Measurements from ENCODE around the gene GRM1. TPM values are rescaled to one million over a fixed set of nuclear protein-coding genes. Genes with fewer than 3 reads are reported as not detected.

Gene GRM1
- total RNA-seq, 1 donor from 2014 or later, result 0.39 TPM

DNA sequence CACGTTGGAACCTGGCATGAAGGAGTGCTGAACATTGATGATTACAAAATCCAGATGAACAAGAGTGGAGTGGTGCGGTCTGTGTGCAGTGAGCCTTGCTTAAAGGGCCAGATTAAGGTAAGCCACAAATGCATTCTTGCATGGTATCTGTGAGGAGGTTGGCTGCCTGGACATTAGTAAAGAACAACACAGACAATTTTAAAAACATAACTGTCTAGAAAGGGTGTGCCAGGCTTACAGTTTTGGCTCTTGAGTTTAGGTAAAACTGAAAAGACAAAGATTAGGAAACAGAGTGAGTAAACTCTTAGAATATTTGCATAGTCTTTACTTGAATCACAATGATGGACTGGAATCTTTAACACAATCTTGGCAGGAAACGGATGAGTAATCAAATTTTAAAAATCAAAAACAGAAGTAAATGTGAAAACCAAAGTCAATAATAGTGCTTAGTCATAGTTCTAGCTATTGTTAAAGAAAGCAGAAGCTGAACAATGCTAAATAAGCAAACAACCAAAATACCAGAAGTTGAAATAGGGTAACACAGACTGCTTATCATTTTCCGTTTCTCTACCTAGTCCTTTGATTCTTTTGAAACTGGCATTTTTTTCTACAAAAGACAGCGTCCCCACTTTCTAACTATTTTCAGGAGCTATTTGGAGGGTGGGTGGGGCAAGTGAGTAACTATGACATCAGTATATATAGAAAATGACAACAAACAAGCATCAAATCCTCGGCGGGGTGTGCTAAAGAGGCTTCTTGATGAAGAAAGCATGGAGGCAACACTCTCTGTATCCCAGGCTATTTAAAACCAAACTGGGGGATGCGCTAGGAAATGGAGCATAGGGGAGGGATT is 328.9 kb downstream of the GRM1 start:
- TF ChIP-seq, protein P1, sequence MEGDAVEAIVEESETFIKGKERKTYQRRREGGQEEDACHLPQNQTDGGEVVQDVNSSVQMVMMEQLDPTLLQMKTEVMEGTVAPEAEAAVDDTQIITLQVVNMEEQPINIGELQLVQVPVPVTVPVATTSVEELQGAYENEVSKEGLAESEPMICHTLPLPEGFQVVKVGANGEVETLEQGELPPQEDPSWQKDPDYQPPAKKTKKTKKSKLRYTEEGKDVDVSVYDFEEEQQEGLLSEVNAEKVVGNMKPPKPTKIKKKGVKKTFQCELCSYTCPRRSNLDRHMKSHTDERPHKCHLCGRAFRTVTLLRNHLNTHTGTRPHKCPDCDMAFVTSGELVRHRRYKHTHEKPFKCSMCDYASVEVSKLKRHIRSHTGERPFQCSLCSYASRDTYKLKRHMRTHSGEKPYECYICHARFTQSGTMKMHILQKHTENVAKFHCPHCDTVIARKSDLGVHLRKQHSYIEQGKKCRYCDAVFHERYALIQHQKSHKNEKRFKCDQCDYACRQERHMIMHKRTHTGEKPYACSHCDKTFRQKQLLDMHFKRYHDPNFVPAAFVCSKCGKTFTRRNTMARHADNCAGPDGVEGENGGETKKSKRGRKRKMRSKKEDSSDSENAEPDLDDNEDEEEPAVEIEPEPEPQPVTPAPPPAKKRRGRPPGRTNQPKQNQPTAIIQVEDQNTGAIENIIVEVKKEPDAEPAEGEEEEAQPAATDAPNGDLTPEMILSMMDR (conservative IDR thresholded peaks at IDR 0.05), result no peak
- Mint-ChIP-seq H3K9me3 (no peaks in the 10 kb centered on the region), H3K27ac (no peak overlapping the region), H3K27me3 (no peaks in the 10 kb centered on the region), H3K36me3 (no peaks in the 10 kb centered on the region), H3K4me3 (no peak overlapping the region), H3K4me1 (ENCODE audit: unreplicated experiment) (no peaks in the 10 kb centered on the region)
- DNase-seq (ENCODE audit: extremely low spot score, unreplicated experiment), result no peak

DNA sequence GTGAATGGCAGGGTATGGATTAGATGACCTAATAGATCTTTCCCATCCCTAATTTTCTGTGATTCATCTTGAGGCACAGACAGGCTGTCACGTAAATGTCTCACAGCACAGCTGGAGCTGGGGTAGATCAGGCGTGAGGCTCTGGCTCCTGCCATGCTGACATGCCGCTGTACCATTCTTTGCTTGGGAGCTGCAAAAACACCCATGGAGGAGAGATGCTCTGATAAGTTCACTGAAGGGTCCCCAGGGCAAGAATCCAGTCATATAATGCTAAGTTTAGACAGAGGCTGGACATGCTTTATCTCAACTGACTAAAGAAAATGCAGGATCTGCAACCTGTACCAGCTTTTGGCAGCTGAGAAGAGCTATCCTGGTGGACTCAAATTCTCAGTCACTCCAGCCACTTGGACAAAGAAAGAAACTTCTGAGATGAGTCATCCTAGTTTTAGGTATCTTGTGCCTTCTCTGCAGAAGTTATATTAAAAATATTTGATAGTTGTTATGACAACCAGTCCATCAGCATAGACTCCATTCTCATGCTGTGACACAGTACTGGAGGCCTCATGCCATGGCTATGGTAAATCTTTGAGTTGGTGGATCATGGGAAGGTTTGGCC is 329.7 kb downstream of the GRM1 start:
- DNase-seq (ENCODE audit: extremely low spot score, unreplicated experiment), result no peak
- H3K36me3 Mint-ChIP-seq, result no peaks in the 10 kb centered on the region
- no peaks in the 10 kb centered on the region for H3K27me3 Mint-ChIP-seq
- TF ChIP-seq, protein P1 (conservative IDR thresholded peaks at IDR 0.05), result no peak
- H3K27ac Mint-ChIP-seq, result no peak overlapping the region
- H3K9me3 Mint-ChIP-seq, result no peaks in the 10 kb centered on the region
- no peak overlapping the region for H3K4me3 Mint-ChIP-seq
- no peaks in the 10 kb centered on the region for H3K4me1 Mint-ChIP-seq (ENCODE audit: unreplicated experiment)

DNA sequence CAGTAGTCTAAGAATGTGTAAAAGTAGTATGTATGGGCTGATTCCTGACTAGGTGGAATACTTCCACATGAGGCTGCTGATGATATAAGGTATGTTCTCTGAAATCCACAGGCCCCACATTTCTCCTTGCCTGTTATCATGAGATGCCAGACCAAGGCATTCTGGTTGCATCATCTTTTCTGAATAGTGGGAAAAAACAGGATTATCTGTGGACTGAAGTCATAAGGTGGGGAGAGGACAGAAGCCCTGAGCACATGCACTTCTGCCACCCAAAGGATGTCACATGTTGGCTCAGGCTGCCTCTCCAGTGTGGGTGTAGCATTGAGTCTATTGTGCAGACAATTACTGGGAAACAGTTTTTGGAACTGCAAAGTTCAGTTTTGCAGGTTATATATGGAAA is 330.3 kb downstream of the GRM1 start:
- Mint-ChIP-seq H3K27me3 (no peaks in the 10 kb centered on the region), H3K36me3 (no peaks in the 10 kb centered on the region), H3K9me3 (no peaks in the 10 kb centered on the region), H3K4me3 (no peak overlapping the region), H3K27ac (no peak overlapping the region), H3K4me1 (ENCODE audit: unreplicated experiment) (no peaks in the 10 kb centered on the region)
- no peak for DNase-seq (ENCODE audit: extremely low spot score, unreplicated experiment)
- TF ChIP-seq, protein P1 (conservative IDR thresholded peaks at IDR 0.05), result no peak

DNA sequence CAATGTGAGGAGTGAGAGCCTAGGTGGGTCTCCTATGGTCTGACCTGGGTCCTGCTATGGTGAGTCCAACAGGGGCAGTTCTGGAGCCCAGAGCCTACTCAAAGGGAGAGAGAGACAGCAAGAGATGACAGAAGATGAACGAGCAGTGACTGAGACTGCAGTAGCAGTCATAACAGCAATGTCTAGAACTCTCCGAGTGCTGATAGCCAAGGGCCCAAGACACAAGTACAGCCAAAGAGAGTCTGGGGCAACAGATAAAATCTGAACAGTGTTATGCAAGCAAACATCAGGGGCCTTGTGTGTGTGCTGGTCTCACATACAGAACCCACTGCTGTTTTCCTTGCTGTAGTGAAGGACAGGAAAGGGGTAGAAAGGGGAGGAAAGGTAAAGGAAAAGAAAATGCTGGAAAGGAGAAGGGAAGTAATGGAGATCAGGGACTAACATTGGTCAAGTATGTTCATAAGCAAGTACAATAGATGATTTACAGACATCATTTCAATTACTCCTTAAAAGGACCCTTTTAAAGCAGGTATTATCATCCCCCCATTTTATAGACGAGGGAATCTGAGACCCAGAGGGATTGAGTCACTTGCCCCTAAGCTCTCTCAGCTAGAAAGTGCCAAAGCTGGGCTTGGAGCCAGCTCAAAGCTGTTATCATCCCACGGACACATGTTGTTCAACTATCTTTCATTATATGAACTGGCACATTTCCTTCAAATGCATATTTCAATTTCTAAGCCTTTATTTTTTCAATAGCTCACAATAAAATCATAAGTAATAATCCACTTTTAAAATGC is 332.5 kb downstream of the GRM1 start:
- Mint-ChIP-seq H3K36me3 (no peaks in the 10 kb centered on the region), H3K4me1 (ENCODE audit: unreplicated experiment) (no peaks in the 10 kb centered on the region), H3K9me3 (no peaks in the 10 kb centered on the region), H3K27ac (no peak overlapping the region), H3K4me3 (no peak overlapping the region), H3K27me3 (peaks cover 11% of the 10 kb centered on the region)
- TF ChIP-seq, protein P1 (conservative IDR thresholded peaks at IDR 0.05), result no peak
- DNase-seq (ENCODE audit: extremely low spot score, unreplicated experiment), result no peak

DNA sequence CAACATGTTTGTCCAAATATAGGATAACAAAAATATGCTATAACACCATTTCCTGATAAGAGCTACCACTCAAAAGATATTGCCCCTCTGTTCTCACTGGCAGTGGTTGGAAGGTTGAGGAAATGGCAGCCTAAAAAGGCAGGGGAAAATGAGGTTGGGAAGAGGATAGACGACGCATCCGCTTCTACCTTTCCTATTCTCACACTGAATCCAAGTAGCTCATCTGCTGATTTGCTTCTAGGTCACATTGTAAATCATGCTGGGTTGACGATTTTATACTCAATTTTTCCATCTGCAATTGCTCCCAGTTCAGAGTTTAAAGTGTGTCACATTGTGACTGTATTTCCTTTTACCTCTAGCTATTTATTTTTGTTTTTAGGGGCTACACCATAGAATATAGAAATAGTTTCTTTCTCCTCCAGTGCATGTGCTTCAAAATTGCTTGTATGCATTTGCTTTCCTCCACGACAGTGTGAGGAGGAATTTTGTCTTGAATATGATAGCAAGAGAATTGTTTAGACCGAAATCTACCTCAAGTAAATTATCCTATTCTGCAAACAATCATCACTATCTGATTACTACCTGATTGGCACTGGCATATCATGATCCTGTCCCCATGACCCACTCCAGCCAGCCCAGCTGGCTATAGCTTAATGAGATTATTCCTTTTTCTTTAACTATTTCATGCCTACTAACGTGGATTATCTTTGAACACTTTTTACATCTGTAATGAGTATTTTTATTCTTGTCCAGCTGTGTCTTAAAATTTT is 335.2 kb downstream of the GRM1 start:
- Mint-ChIP-seq H3K4me1 (ENCODE audit: unreplicated experiment) (no peaks in the 10 kb centered on the region), H3K4me3 (no peak overlapping the region), H3K36me3 (no peaks in the 10 kb centered on the region), H3K9me3 (no peaks in the 10 kb centered on the region), H3K27me3 (peaks cover 11% of the 10 kb centered on the region), H3K27ac (no peak overlapping the region)
- DNase-seq (ENCODE audit: extremely low spot score, unreplicated experiment), result no peak
- TF ChIP-seq, protein P1 (conservative IDR thresholded peaks at IDR 0.05), result no peak
